CD4-positive, CD25-positive, alpha-beta regulatory T cell (primary cell): ENCODE data around the gene PMPCA. TPM values are rescaled to one million over a fixed set of nuclear protein-coding genes. Genes with fewer than 3 reads are reported as not detected.
"Not testable (repeated sequence)": the region's sequence is repeated elsewhere in the genome, so short reads cannot be mapped to it uniquely, and the experiment has no call there.

Experiments
- ATAC-seq, 2 donors: fragments of 150-1000 bp; cut with Tn5 transposase; one replicate each; pipeline ENCODE4 v1.10.0; 2021; ENCODE audit warnings: low read depth in 2 of 2, moderate number of reproducible peaks in 2 of 2, moderate library complexity in 1 of 2
- DNase-seq, 3 donors: peaks; one replicate each; pipeline versions ENCODE4 v3.0.0 to v3.0.0-alpha.2; 2012 to 2022; ENCODE audit warnings: mixed read lengths in 1 of 3
- H3K27ac ChIP-seq: one replicate; pipeline ENCODE4 v1.7.0; 2013; ENCODE audit warnings: mild to moderate bottlenecking, low read length; ENCODE audit not compliant: insufficient read depth, poor library complexity, severe bottlenecking
- H3K27me3 ChIP-seq: one replicate; pipeline ENCODE4 v1.7.0; 2013; ENCODE audit warnings: low read length; ENCODE audit not compliant: control insufficient read depth, insufficient read depth
- H3K36me3 ChIP-seq: one replicate; pipeline ENCODE4 v1.7.0; 2013; ENCODE audit warnings: mild to moderate bottlenecking, low read length, moderate library complexity; ENCODE audit not compliant: control insufficient read depth, insufficient read depth
- H3K4me1 ChIP-seq: 2 replicates; pipeline ENCODE4 v1.7.0; 2013; ENCODE audit warnings: mild to moderate bottlenecking, low read length; ENCODE audit not compliant: insufficient read depth, control insufficient read depth, poor library complexity, severe bottlenecking
- H3K4me3 ChIP-seq: one replicate; pipeline ENCODE4 v1.7.0; 2013; ENCODE audit warnings: low read depth, mild to moderate bottlenecking, low read length, moderate library complexity
- H3K9me3 ChIP-seq, 2 experiments: 1 replicate in 1 of 2; 2 replicates in 1 of 2; pipeline ENCODE4 v1.7.0; 2013; ENCODE audit warnings: low read length in 2 of 2, mild to moderate bottlenecking in 1 of 2, moderate library complexity in 1 of 2; ENCODE audit not compliant: control insufficient read depth in 2 of 2
- H3K27ac Mint-ChIP-seq, 3 donors: one replicate each; pipeline ENCODE4 v1.8.0; 2020 to 2022; ENCODE audit warnings: mild to moderate bottlenecking in 3 of 3, mixed read lengths in 3 of 3, moderate library complexity in 2 of 3
- H3K27me3 Mint-ChIP-seq: one replicate; pipeline ENCODE4 v1.8.0; 2022; ENCODE audit warnings: mild to moderate bottlenecking, mixed read lengths
- H3K36me3 Mint-ChIP-seq: one replicate; pipeline ENCODE4 v1.8.0; 2020; ENCODE audit warnings: mixed read lengths
- H3K4me1 Mint-ChIP-seq, 4 donors: one replicate each; pipeline ENCODE4 v1.8.0; 2020 to 2022; ENCODE audit warnings: mixed read lengths in 4 of 4, mild to moderate bottlenecking in 1 of 4
- H3K4me3 Mint-ChIP-seq, 4 donors: one replicate each; pipeline ENCODE4 v1.8.0; 2020 to 2022; ENCODE audit warnings: mild to moderate bottlenecking in 4 of 4, mixed read lengths in 4 of 4, moderate library complexity in 3 of 4
- H3K9me3 Mint-ChIP-seq, 7 donors: one replicate each; pipeline ENCODE4 v1.8.0; 2020 to 2022; ENCODE audit warnings: mixed read lengths in 7 of 7, mild to moderate bottlenecking in 3 of 7, moderate library complexity in 2 of 7
- polyA plus RNA-seq, 4 donors: library from polyadenylated mRNA; unstranded; fragments of 300-500 nt; fragmentation: Illumina TruSeq; gene quantifications; one replicate each; pipeline ENCODE4 v1.2.3, GENCODE V29; 2021
- total RNA-seq: library from RNA; stranded (reverse); gene quantifications from one replicate; pipeline ENCODE4 v1.2.3, GENCODE V29; 2022

PMPCA gene
- total and polyA plus RNA-seq, 5 donors from 2014 or later: 36.5 to 86.2 (median 39.2) TPM

DNA sequence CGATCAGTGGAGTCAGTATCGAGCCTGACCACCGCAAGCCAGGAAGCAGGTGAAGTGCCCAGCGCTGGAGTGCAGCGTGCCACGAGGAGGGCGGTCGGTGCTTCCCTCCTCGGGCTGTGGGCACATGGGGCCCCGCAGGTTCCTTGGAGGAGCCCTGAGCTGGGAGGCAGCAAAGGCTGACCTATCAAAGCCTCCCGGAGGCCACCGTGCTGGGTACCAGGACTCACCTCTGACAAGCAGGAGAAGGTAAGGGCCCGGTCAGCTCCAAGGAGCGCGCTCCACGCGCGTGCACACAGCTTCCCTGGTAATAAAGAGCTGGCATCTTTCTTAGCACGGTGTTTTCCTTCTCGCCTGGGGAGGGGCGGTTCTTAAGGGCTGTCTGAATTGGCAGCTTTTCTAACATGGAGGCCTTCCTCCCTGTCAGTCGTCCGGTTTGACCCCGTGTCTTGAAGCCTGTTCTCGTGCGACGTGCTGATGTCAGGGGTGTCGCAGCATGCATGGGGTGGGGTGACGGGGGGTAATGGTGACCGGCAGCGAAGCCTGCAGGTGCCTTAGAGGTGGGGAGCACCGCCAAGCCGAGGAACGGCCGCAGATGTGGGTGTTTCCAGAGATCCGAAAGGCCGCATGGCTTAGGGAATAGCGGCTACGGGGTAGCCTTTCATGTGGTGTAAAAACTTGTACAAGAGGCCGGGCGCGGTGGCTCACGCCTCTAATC lies 13.1 kb downstream of the PMPCA start:
- no peak overlapping the region for H3K4me3 Mint-ChIP-seq
- no peaks in the 10 kb centered on the region for H3K4me1 Mint-ChIP-seq
- H3K4me3 ChIP-seq: no peak overlapping the region
- ATAC-seq: no peak
- no peaks in the 10 kb centered on the region for H3K27me3 ChIP-seq
- no peaks in the 10 kb centered on the region for H3K27me3 Mint-ChIP-seq
- H3K36me3 Mint-ChIP-seq: peaks cover 5% of the 10 kb centered on the region
- no peaks in the 10 kb centered on the region for H3K9me3 ChIP-seq
- no peak overlapping the region for H3K27ac Mint-ChIP-seq
- no peak for DNase-seq
- no peak overlapping the region for H3K27ac ChIP-seq
- peaks cover 48% of the 10 kb centered on the region for H3K36me3 ChIP-seq
- H3K4me1 ChIP-seq: no peaks in the 10 kb centered on the region
- H3K9me3 Mint-ChIP-seq: no peaks in the 10 kb centered on the region

DNA sequence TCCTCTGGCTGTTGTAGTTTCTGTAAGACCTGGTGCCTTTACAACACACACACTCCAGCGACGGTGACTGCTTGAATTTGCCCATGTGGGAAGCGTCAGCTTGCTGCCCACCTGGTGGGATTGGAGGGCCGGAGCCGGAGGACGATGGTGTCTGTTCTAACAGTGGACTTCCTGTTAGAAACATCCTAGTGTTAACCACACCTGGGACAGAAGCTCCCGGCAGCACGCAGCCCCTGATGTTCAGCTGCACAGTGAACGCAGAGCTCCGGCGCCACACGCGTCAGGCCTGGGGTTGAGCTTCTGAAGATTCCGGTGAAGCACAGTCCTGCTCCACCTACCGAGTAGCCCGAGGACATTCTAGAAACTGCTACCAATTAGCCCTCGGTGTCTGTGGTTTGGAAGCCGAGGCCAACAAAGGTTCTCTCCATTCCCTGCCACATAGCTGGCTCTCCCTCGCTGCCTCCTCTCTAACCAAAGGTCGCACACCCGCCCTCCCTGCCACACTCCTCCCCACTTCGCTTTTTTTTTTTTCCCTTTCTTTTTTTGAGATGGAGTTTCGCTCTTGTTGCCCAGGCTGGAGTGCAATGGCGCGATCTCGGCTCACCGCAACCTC lies 14.4 kb downstream of the PMPCA start:
- peaks cover 39% of the 10 kb centered on the region for H3K36me3 ChIP-seq
- no peaks in the 10 kb centered on the region for H3K9me3 Mint-ChIP-seq
- no peaks in the 10 kb centered on the region for H3K9me3 ChIP-seq
- no peak overlapping the region for H3K4me3 ChIP-seq
- no peaks in the 10 kb centered on the region for H3K4me1 ChIP-seq
- no peak for DNase-seq
- ATAC-seq: no peak
- no peaks in the 10 kb centered on the region for H3K27me3 Mint-ChIP-seq
- H3K4me1 Mint-ChIP-seq: no peaks in the 10 kb centered on the region
- H3K27ac Mint-ChIP-seq: peak overlapping the region in 1 of 3 donors; percentile 66
- H3K36me3 Mint-ChIP-seq: peaks cover 2% of the 10 kb centered on the region
- H3K27me3 ChIP-seq: no peaks in the 10 kb centered on the region
- H3K4me3 Mint-ChIP-seq: no peak overlapping the region
- H3K27ac ChIP-seq: no peak overlapping the region

DNA sequence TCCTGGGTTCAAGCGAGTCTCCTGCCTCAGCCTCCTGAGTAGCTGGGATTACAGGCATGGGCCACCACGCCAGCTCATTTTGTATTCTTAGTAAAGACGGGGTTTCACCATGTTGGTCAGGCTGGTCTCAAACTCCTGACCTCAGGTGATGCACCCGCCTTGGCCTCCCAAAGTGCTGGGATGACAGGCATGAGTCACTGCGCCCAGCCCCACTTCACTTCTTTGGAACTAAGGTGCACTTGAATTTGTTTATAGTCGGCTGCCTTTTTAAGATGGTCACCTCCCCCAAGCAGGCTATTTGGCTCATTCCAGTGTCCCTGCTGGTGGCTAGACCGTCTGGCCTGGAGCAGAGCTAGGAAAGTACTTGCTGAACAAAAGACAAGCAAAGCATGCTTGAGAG lies 14.9 kb downstream of the PMPCA start:
- not testable (repeated sequence) for H3K9me3 ChIP-seq, H3K27ac ChIP-seq, ATAC-seq, H3K36me3 Mint-ChIP-seq, H3K4me3 Mint-ChIP-seq, H3K4me3 ChIP-seq, H3K9me3 Mint-ChIP-seq, H3K4me1 Mint-ChIP-seq, H3K27me3 Mint-ChIP-seq, DNase-seq, H3K27me3 ChIP-seq, H3K4me1 ChIP-seq
- peaks cover 43% of the 10 kb centered on the region for H3K36me3 ChIP-seq
- H3K27ac Mint-ChIP-seq: peak overlapping the region in 1 of 3 donors; percentile 66

DNA sequence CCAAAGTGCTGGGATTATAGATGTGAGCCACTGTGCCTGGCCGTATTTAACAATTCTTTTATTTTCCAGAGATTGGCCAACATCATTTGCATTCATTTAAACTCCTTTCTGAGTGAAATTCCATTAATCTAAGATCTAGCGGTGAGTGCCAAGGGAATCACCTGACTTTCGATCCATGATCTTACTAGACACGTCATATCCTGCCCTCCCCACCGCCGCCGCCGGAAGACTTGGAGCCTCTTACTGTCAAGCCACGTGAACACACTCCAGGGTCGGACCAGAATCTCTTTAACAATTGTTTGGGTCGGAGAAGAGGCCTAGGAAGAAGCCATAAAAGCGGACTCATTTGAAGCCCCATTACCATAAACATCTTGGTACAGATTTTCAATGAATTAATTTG lies 16.3 kb downstream of the PMPCA start:
- H3K27me3 ChIP-seq: no peaks in the 10 kb centered on the region
- no peak overlapping the region for H3K4me3 ChIP-seq
- no peaks in the 10 kb centered on the region for H3K9me3 ChIP-seq
- ATAC-seq: no peak
- DNase-seq: no peak
- Mint-ChIP-seq H3K36me3 (peaks cover 2% of the 10 kb centered on the region), H3K9me3 (no peaks in the 10 kb centered on the region), H3K27ac (no peak overlapping the region), H3K27me3 (no peaks in the 10 kb centered on the region), H3K4me3 (no peak overlapping the region), H3K4me1 (no peaks in the 10 kb centered on the region)
- peaks cover 39% of the 10 kb centered on the region for H3K36me3 ChIP-seq
- no peak overlapping the region for H3K27ac ChIP-seq
- H3K4me1 ChIP-seq: no peaks in the 10 kb centered on the region

DNA sequence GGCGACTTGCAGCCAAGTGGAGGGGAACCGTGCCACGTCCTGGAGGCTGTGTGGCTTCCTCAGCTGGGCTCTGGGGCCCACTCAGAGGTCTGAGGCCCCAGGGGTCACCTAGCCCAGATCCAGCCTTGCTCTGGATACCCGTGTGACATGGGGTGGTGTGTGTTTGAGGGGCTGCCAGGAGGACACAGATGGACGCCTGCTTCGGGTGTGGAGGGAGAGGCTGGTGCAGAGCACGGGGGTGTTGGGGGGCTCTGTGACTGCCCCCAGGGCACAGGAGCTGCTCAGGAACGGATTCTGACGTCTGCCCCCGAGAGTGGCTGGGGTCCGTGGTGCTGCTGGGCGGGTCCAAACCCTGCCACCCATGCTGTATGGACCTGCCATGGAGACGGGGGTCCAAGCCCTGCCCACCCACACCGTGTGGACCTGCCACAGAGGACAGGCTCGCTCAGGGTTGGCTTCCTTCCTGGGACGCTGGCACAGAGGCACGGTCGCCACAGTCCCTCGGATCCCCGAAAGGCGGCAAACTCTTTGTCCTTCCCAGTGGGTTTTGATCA lies 18.7 kb downstream of the PMPCA start:
- Mint-ChIP-seq H3K36me3 (no peaks in the 10 kb centered on the region), H3K4me1 (no peaks in the 10 kb centered on the region), H3K4me3 (no peak overlapping the region), H3K9me3 (no peaks in the 10 kb centered on the region), H3K27me3 (no peaks in the 10 kb centered on the region), H3K27ac (no peak overlapping the region)
- Histone ChIP-seq H3K27me3 (no peaks in the 10 kb centered on the region), H3K27ac (no peak overlapping the region), H3K4me1 (no peaks in the 10 kb centered on the region), H3K4me3 (no peak overlapping the region), H3K36me3 (peaks cover 18% of the 10 kb centered on the region), H3K9me3 (no peaks in the 10 kb centered on the region)
- DNase-seq: no peak
- ATAC-seq: no peak

DNA sequence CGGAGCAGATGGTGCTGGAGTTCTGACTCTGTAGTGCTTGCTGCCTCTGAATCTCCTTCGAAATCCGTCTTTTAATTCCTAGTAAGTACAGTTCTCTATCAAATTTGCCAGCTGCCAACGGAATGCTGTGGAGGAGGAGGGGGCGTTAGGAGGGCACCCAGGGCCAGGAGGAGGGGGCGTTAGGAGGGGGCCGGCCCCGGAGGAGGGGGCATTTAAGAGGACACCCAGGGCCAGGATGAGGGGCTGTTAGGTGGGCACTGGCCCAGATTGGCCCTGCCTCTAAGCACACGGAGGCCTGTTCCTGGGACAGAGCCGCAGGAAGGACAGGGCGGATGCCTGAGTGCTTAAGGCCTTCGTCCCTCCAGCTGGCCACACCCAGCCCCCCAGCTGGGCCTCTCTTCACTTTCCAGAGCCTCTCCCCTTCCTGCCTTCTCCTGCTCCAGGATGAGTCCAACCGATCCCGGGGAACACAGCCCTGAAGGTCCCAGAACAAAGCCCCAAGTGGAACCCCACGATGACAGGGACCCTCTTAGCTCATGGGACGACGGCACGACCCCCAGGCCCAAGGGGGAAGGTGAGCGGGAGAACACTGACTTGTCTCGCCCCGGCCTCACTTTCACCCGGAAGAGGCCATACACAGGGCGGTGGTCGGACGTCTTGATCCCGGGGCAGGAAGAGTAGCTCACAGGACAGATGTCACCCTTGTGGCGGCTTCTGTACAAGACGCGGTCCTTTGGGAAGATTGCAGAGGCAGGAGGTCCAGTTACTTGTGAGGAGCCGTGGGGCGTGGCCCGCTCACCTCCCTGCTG lies 19.4 kb downstream of the PMPCA start:
- Mint-ChIP-seq H3K27me3 (no peaks in the 10 kb centered on the region), H3K4me1 (no peaks in the 10 kb centered on the region), H3K27ac (no peak overlapping the region), H3K9me3 (no peaks in the 10 kb centered on the region), H3K4me3 (no peak overlapping the region), H3K36me3 (no peaks in the 10 kb centered on the region)
- H3K9me3 ChIP-seq: no peaks in the 10 kb centered on the region
- H3K4me3 ChIP-seq: no peak overlapping the region
- no peak for DNase-seq
- no peaks in the 10 kb centered on the region for H3K4me1 ChIP-seq
- peaks cover 13% of the 10 kb centered on the region for H3K36me3 ChIP-seq
- no peaks in the 10 kb centered on the region for H3K27me3 ChIP-seq
- ATAC-seq: no peak
- H3K27ac ChIP-seq: no peak overlapping the region

DNA sequence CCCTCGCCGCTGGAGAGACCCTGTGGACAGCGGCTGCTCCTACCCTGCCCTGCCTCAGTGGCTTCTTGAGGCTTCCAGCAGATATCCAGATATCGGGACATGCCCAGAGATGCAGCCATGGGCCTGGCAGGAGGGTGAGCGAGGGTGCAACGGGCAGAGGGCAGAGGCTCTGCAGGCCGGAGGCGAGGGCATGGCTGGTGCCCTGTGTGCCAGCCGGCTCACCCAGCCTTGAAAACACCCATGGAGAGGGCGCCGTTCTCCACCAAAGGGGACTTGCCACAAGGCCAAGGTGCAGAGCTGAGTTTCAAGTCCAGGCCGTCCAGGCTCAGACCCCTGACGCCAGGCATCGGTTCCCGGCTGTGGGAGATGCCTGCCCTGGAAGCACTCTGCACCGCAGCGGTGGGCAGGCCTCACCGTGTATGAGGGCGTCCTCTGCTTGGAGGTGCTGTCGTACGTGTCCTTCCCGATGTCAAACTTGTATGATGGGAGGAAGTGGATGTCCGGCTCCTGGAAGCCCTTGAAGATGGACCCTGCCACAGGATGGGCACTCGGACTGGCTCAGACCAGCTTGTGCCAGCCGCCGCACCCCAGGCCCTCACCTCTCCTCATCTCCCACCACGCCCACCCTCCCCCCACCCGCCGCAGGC lies 20.3 kb downstream of the PMPCA start:
- Histone ChIP-seq H3K4me3 (no peak overlapping the region), H3K36me3 (peaks cover 13% of the 10 kb centered on the region), H3K9me3 (no peaks in the 10 kb centered on the region), H3K4me1 (no peaks in the 10 kb centered on the region), H3K27me3 (no peaks in the 10 kb centered on the region), H3K27ac (no peak overlapping the region)
- H3K27ac Mint-ChIP-seq: no peak overlapping the region
- peaks cover 3% of the 10 kb centered on the region for H3K36me3 Mint-ChIP-seq
- DNase-seq (no peak), ATAC-seq (no peak)
- peaks cover 0 to 3% (median 2%) of the 10 kb centered on the region in 4 donors for H3K4me1 Mint-ChIP-seq
- no peak overlapping the region for H3K4me3 Mint-ChIP-seq
- H3K27me3 Mint-ChIP-seq: no peaks in the 10 kb centered on the region
- H3K9me3 Mint-ChIP-seq: no peaks in the 10 kb centered on the region
